Suprapubic skin (tissue), 4 donors: ENCODE data around the gene ANKRD17. TPM values are rescaled to one million over a fixed set of nuclear protein-coding genes. Genes with fewer than 3 reads are reported as not detected.

ENCODE experiments used
- DNase-seq, 2 donors: peaks; one replicate each; pipeline ENCODE4 v3.0.0-alpha.2; 2019; ENCODE audit warnings: low spot score in 2 of 2
- H3K27ac ChIP-seq: fragments of 200-600 bp; sonication (generic); one replicate; pipeline ENCODE4 v1.5.1; 2019
- H3K27me3 ChIP-seq: fragments of 200-600 bp; sonication (generic); one replicate; pipeline ENCODE4 v1.5.1; 2019
- H3K36me3 ChIP-seq: fragments of 200-600 bp; sonication (generic); one replicate; pipeline ENCODE4 v1.5.1; 2019
- H3K4me1 ChIP-seq: fragments of 200-600 bp; sonication (generic); one replicate; pipeline ENCODE4 v1.5.1; 2019
- H3K4me3 ChIP-seq: fragments of 200-600 bp; sonication (generic); one replicate; pipeline ENCODE4 v1.5.1; 2019; ENCODE audit warnings: mild to moderate bottlenecking
- H3K9me3 ChIP-seq: fragments of 200-600 bp; sonication (generic); one replicate; pipeline ENCODE4 v1.5.1; 2019
- EP300 ChIP-seq: sonication (generic); formaldehyde crosslinking; IDR thresholded peaks from one replicate; pipeline ENCODE4 v1.6.1; 2017; ENCODE audit warnings: antibody characterized with exemption
- POLR2A ChIP-seq, 2 donors: fragments of 450-650 bp; IDR thresholded peaks; one replicate each; pipeline ENCODE4 v1.6.1; 2017; ENCODE audit warnings: antibody characterized with exemption in 2 of 2, mild to moderate bottlenecking in 2 of 2, moderate library complexity in 2 of 2
- POLR2AphosphoS5 ChIP-seq, 3 donors: sonication (generic); formaldehyde crosslinking; IDR thresholded peaks; one replicate each; pipeline ENCODE4 v1.6.1; 2017; ENCODE audit warnings: antibody characterized with exemption in 3 of 3
- WGBS: methylation state at CpG from one replicate; pipeline ENCODE4 v1.1.5; 2018; 5-methylcytosine and 5-hydroxymethylcytosine counted together
- total RNA-seq, 4 donors: library from RNA; depleted of rRNA; stranded (reverse); fragments of >200 nt; gene quantifications; one replicate each; pipeline ENCODE4 v1.1.0, GENCODE V29; 2016
- TF ChIP-seq, protein P1 (sequence below), 2 donors: fragments of 200-600 bp in 1 of 2; fragments of 450-650 bp in 1 of 2; sonication (generic) in 1 of 2; IDR thresholded peaks; one replicate each; pipeline ENCODE4 v1.5.1; 2016 to 2019; ENCODE audit warnings: antibody characterized with exemption in 2 of 2, mild to moderate bottlenecking in 1 of 2, moderate library complexity in 1 of 2

Gene ANKRD17
- total RNA-seq, 4 donors from 2014 or later = 68.2 to 80.2 (median 71.1) TPM

DNA sequence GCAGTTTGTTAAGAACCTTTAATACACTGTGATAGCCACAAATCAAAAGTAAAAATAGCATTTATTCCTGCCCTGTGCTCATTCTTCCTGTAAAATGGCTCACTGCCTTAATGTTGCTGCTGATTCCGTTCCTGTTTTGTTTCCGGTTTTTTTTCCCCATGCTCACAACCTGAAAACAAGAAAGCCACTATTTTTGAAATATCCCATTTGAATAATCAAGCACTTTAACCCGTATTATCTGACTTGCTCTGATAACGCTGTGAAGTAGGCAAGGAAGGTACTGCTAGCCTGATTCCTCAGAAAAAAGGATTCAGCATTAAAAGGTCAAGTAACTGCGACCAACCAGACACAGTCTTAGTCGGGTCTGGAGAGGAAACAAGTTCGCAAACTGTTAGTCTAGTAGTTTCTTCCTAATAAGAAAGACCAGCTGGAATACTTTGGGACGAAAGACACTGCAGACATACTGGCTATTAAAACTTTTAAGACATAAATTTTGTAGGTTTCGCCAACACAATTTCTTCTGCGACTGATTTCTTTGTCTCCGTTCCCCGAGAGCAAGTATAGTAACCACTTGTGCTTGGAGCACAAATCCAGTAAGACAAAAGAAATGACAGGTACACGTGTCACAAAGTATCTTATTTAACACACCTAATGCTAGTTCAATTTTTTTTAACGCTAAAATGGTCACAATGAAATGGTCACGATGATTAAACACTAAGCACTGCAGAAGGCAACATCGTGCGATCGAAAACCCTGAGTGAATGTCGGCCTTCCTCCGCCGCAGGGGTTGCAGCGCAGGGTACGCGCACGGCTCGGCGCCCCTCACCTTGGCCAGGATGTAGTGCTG, 189.9 kb downstream of the ANKRD17 start:
- no peaks in the 10 kb centered on the region for H3K9me3 ChIP-seq
- H3K4me3 ChIP-seq = peak overlapping the region; percentile 75
- H3K27me3 ChIP-seq = no peaks in the 10 kb centered on the region
- DNase-seq = no peak
- H3K4me1 ChIP-seq = peaks cover 28% of the 10 kb centered on the region
- peaks cover 8% of the 10 kb centered on the region for H3K36me3 ChIP-seq
- under 1% methylated on average over 21 of the region's 27 CpGs for WGBS
- H3K27ac ChIP-seq = peak overlapping the region; percentile 96
- TF ChIP-seq, protein P1, sequence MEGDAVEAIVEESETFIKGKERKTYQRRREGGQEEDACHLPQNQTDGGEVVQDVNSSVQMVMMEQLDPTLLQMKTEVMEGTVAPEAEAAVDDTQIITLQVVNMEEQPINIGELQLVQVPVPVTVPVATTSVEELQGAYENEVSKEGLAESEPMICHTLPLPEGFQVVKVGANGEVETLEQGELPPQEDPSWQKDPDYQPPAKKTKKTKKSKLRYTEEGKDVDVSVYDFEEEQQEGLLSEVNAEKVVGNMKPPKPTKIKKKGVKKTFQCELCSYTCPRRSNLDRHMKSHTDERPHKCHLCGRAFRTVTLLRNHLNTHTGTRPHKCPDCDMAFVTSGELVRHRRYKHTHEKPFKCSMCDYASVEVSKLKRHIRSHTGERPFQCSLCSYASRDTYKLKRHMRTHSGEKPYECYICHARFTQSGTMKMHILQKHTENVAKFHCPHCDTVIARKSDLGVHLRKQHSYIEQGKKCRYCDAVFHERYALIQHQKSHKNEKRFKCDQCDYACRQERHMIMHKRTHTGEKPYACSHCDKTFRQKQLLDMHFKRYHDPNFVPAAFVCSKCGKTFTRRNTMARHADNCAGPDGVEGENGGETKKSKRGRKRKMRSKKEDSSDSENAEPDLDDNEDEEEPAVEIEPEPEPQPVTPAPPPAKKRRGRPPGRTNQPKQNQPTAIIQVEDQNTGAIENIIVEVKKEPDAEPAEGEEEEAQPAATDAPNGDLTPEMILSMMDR (IDR thresholded peaks at IDR 0.05) = no peak
- TF ChIP-seq POLR2AphosphoS5 (IDR thresholded peaks at IDR 0.05) (no peak), EP300 (no peak), POLR2A (IDR thresholded peaks at IDR 0.05) (no peak)

DNA sequence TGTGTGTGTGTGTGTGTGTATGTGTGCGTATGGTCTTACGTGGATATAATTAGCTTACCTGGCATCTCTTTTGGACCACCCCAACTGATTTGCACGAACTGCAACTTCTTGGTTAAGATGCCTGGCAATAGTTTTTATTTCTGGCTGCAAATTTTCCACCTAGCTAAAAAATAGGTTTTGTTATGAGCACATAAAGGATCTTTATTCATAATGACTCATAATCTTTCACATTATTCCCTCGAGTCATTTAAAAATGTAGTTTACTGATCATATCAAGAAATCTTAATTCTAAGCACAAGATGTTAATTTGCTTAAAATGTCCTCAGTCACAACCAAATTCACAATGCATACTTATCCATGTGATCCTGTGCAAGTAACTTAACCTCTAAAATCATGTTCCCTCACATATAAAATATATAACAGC, 190.6 kb downstream of the ANKRD17 start:
- Histone ChIP-seq H3K27ac (peak overlapping the region; percentile 96), H3K9me3 (no peaks in the 10 kb centered on the region), H3K27me3 (no peaks in the 10 kb centered on the region), H3K4me3 (peak overlapping the region; percentile 75), H3K36me3 (peaks cover 14% of the 10 kb centered on the region), H3K4me1 (peaks cover 28% of the 10 kb centered on the region)
- TF ChIP-seq POLR2AphosphoS5 (IDR thresholded peaks at IDR 0.05) (no peak), POLR2A (IDR thresholded peaks at IDR 0.05) (no peak), EP300 (no peak)
- TF ChIP-seq, protein P1 (IDR thresholded peaks at IDR 0.05) = no peak
- 27% methylated on average over 4 of the region's 4 CpGs for WGBS
- no peak for DNase-seq

DNA sequence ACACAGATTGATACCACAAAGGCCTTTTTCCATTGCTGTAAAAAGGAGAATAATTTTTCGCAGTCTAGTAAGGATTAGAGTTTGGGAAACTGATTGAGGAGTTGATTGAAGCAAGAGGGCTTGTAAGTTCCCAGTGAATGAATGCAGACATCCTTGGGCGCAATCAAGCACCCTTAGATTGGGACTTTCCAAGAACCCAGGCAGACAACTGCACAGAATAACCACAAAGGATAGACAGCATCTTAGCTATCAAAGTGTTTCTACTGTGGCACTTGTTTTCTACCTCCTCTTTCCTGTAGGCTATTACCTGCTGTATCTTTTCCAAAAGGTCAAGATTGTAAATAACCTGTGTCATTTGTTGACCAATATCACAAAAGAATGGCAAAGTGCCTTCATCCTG, 191.7 kb downstream of the ANKRD17 start:
- no peaks in the 10 kb centered on the region for H3K9me3 ChIP-seq
- H3K4me1 ChIP-seq = peaks cover 28% of the 10 kb centered on the region
- no peak for TF ChIP-seq POLR2A (IDR thresholded peaks at IDR 0.05)
- no peak for TF ChIP-seq POLR2AphosphoS5 (IDR thresholded peaks at IDR 0.05)
- TF ChIP-seq, protein P1 (IDR thresholded peaks at IDR 0.05) = no peak
- no peak for TF ChIP-seq EP300
- H3K27ac ChIP-seq = no peak overlapping the region
- H3K27me3 ChIP-seq = no peaks in the 10 kb centered on the region
- DNase-seq = no peak
- H3K4me3 ChIP-seq = no peak overlapping the region
- H3K36me3 ChIP-seq = peaks cover 17% of the 10 kb centered on the region
- 98% methylated on average over 2 of the region's 2 CpGs for WGBS

DNA sequence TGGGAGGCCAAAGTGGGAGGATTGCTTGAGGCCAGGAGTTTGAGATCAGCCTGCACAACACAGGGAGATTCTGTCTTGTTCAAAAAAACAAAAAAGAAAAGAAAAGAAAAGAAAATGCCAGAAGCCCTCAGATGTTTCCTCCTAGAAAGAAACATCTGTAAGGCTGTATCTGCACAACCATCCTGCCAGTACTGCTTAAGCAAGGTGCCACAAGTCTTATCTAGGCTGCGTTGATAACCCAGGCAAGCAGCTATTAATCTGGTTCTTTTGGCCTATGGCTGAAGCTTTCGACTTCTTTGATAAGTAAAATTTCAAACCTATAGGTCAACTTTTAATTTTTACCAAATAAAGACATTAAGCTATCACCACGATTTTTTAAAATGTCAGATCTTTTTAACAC, 192.2 kb downstream of the ANKRD17 start:
- no peak overlapping the region for H3K27ac ChIP-seq
- H3K36me3 ChIP-seq = peaks cover 21% of the 10 kb centered on the region
- DNase-seq = no peak
- H3K4me3 ChIP-seq = no peak overlapping the region
- H3K9me3 ChIP-seq = no peaks in the 10 kb centered on the region
- no peaks in the 10 kb centered on the region for H3K27me3 ChIP-seq
- H3K4me1 ChIP-seq = peaks cover 28% of the 10 kb centered on the region
- no peak for TF ChIP-seq POLR2AphosphoS5 (IDR thresholded peaks at IDR 0.05)
- 93% methylated on average over 3 of the region's 3 CpGs for WGBS

DNA sequence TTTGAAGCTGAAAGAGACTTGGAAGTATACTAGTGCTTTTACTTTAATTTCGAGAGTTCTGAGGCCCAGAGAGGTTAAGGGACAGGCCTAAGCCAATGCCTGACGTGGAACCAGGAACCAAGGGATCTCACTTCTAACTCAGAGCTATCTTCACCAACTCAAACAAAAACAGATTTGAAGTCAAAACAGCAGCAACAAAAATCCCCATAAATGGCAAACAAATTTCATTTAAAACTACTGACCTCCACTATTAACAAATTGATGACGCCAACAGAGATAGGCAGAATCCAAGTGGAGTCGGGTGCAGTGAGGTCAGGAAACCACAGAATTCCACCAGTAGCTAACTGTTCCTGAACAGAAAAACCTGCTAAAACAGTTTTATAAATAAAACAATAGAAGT, 194.1 kb downstream of the ANKRD17 start:
- TF ChIP-seq POLR2A (IDR thresholded peaks at IDR 0.05) = no peak
- no peak for TF ChIP-seq POLR2AphosphoS5 (IDR thresholded peaks at IDR 0.05)
- TF ChIP-seq, protein P1 (IDR thresholded peaks at IDR 0.05) = no peak
- no peak for TF ChIP-seq EP300
- peaks cover 38% of the 10 kb centered on the region for H3K36me3 ChIP-seq
- H3K4me1 ChIP-seq = peaks cover 22% of the 10 kb centered on the region
- no peaks in the 10 kb centered on the region for H3K9me3 ChIP-seq
- no peak for DNase-seq
- H3K4me3 ChIP-seq = no peak overlapping the region
- no peaks in the 10 kb centered on the region for H3K27me3 ChIP-seq
- 72% methylated on average over 4 of the region's 4 CpGs for WGBS
- no peak overlapping the region for H3K27ac ChIP-seq
